Vagina (tissue), 2 donors: ENCODE results near the gene C1QTNF6. TPM values are rescaled to one million over a fixed set of nuclear protein-coding genes. Genes with fewer than 3 reads are reported as not detected.

Experiments used
- DNase-seq, 2 donors: peaks; one replicate each; pipeline ENCODE4 v3.0.0-alpha.2; 2017; ENCODE audit errors: extremely low spot score in 2 of 2
- H3K27ac ChIP-seq: fragments of 200-600 bp; sonication (generic); one replicate; pipeline ENCODE4 v1.5.1; 2019
- H3K27me3 ChIP-seq: fragments of 200-600 bp; sonication (generic); one replicate; pipeline ENCODE4 v1.5.1; 2019
- H3K36me3 ChIP-seq, 2 donors: fragments of 200-600 bp; sonication (generic); one replicate each; pipeline ENCODE4 v1.5.1; 2017 to 2019
- H3K4me1 ChIP-seq: fragments of 200-600 bp; sonication (generic); one replicate; pipeline ENCODE4 v1.5.1; 2019
- H3K4me3 ChIP-seq, 2 donors: fragments of 200-600 bp; sonication (generic); 1 replicate in 1 of 2; 2 replicates in 1 of 2; pipeline ENCODE4 v1.5.1; 2016 to 2019
- H3K9me3 ChIP-seq: fragments of 200-600 bp; sonication (generic); one replicate; pipeline ENCODE4 v1.5.1; 2019
- CTCF ChIP-seq, 3 experiments: fragments of 450-650 bp in 2 of 3; fragments of 200-600 bp in 1 of 3; sonication (generic) in 1 of 3; IDR thresholded peaks; one replicate each; pipeline ENCODE4 v1.5.1; 2017 to 2019; ENCODE audit warnings: antibody characterized with exemption in 3 of 3, mild to moderate bottlenecking in 2 of 3, moderate library complexity in 2 of 3
- POLR2A ChIP-seq, 2 donors: fragments of 450-650 bp; IDR thresholded peaks; one replicate each; pipeline ENCODE4 v1.6.1; 2017; ENCODE audit warnings: antibody characterized with exemption in 2 of 2, mild to moderate bottlenecking in 2 of 2, moderate library complexity in 2 of 2
- POLR2AphosphoS5 ChIP-seq, 2 donors: sonication (generic); formaldehyde crosslinking; IDR thresholded peaks; one replicate each; pipeline ENCODE4 v1.9.0; 2017; ENCODE audit warnings: antibody characterized with exemption in 2 of 2, mild to moderate bottlenecking in 2 of 2, low read depth in 1 of 2; ENCODE audit not compliant: insufficient read depth in 1 of 2
- intact Hi-C: fragments of 100-400 bp; cut with DNase I; formaldehyde crosslinking; loops from one replicate; pipeline ENCODE4 v1.15.1; 2023
- total RNA-seq: library from RNA; depleted of rRNA; stranded (reverse); fragments of >200 nt; gene quantifications from one replicate; pipeline ENCODE4 v1.2.3, GENCODE V29; 2016

C1QTNF6 gene
- total RNA-seq, 1 donor from 2014 or later: 4.9 TPM

- TF ChIP-seq POLR2A (IDR thresholded peaks at IDR 0.05) (no peak), CTCF (IDR thresholded peaks at IDR 0.05) (no peak), POLR2AphosphoS5 (IDR thresholded peaks at IDR 0.05; ENCODE audit: insufficient read depth in 1 of 2, low read depth in 1 of 2) (no peak)
- Histone ChIP-seq H3K27me3 (no peaks in the 10 kb centered on the region), H3K36me3 (no peaks in the 10 kb centered on the region), H3K4me3 (no peak overlapping the region), H3K27ac (no peak overlapping the region), H3K4me1 (peaks cover 21% of the 10 kb centered on the region), H3K9me3 (no peaks in the 10 kb centered on the region)
- intact Hi-C loops: no loop called here
- DNase-seq: no peak
These were observed 41.2 kb upstream of the C1QTNF6 start for GRCh38 chr22:37229012-37229804.

GRCh38 chr22:37228106-37229011 is 40.3 kb upstream of the C1QTNF6 start:
- Histone ChIP-seq H3K4me1 (peaks cover 21% of the 10 kb centered on the region), H3K27me3 (no peaks in the 10 kb centered on the region), H3K36me3 (no peaks in the 10 kb centered on the region), H3K4me3 (no peak overlapping the region), H3K27ac (no peak overlapping the region), H3K9me3 (no peaks in the 10 kb centered on the region)
- TF ChIP-seq POLR2AphosphoS5 (IDR thresholded peaks at IDR 0.05; ENCODE audit: insufficient read depth in 1 of 2, low read depth in 1 of 2) (no peak), CTCF (IDR thresholded peaks at IDR 0.05) (no peak), POLR2A (IDR thresholded peaks at IDR 0.05) (no peak)
- DNase-seq: no peak
- intact Hi-C loops: no loop called here

GRCh38 chr22:37226514-37226913 is 38.5 kb upstream of the C1QTNF6 start:
- H3K27me3 ChIP-seq: no peaks in the 10 kb centered on the region
- no peak for TF ChIP-seq POLR2AphosphoS5 (IDR thresholded peaks at IDR 0.05; ENCODE audit: insufficient read depth in 1 of 2, low read depth in 1 of 2)
- DNase-seq: no peak

GRCh38 chr22:37226087-37226486 is 38.0 kb upstream of the C1QTNF6 start:
- intact Hi-C loops: no loop called here
- peaks cover 21% of the 10 kb centered on the region for H3K4me1 ChIP-seq
- no peaks in the 10 kb centered on the region for H3K36me3 ChIP-seq
- no peak overlapping the region for H3K4me3 ChIP-seq
- no peak for TF ChIP-seq POLR2AphosphoS5 (IDR thresholded peaks at IDR 0.05; ENCODE audit: insufficient read depth in 1 of 2, low read depth in 1 of 2)
- TF ChIP-seq POLR2A (IDR thresholded peaks at IDR 0.05): no peak
- H3K27me3 ChIP-seq: no peaks in the 10 kb centered on the region
- H3K9me3 ChIP-seq: no peaks in the 10 kb centered on the region
- DNase-seq: no peak
- H3K27ac ChIP-seq: no peak overlapping the region

More at GRCh38 chr22:37226514-37226913, 38.5 kb upstream of the C1QTNF6 start:
- Histone ChIP-seq H3K4me1 (peaks cover 21% of the 10 kb centered on the region), H3K4me3 (no peak overlapping the region), H3K9me3 (no peaks in the 10 kb centered on the region), H3K36me3 (no peaks in the 10 kb centered on the region), H3K27ac (no peak overlapping the region)
- intact Hi-C loops: no loop called here

- Histone ChIP-seq H3K4me3 (no peak overlapping the region), H3K27ac (no peak overlapping the region), H3K27me3 (no peaks in the 10 kb centered on the region), H3K36me3 (no peaks in the 10 kb centered on the region), H3K4me1 (peaks cover 21% of the 10 kb centered on the region), H3K9me3 (no peaks in the 10 kb centered on the region)
- DNase-seq: no peak
- intact Hi-C loops: no loop called here
- TF ChIP-seq POLR2A (IDR thresholded peaks at IDR 0.05): no peak
These were observed 37.4 kb upstream of the C1QTNF6 start for GRCh38 chr22:37225481-37225880.

- no peak overlapping the region for H3K27ac ChIP-seq
- H3K27me3 ChIP-seq: no peaks in the 10 kb centered on the region
- intact Hi-C loops: no loop called here
These were observed 36.8 kb upstream of the C1QTNF6 start for GRCh38 chr22:37224757-37225420.

More at GRCh38 chr22:37224757-37225420, 36.8 kb upstream of the C1QTNF6 start:
- Histone ChIP-seq H3K9me3 (no peaks in the 10 kb centered on the region), H3K4me3 (no peak overlapping the region), H3K36me3 (no peaks in the 10 kb centered on the region), H3K4me1 (peaks cover 20% of the 10 kb centered on the region)
- no peak for DNase-seq
- no peak for TF ChIP-seq POLR2AphosphoS5 (IDR thresholded peaks at IDR 0.05; ENCODE audit: insufficient read depth in 1 of 2, low read depth in 1 of 2)
- TF ChIP-seq POLR2A (IDR thresholded peaks at IDR 0.05): no peak
- TF ChIP-seq CTCF (IDR thresholded peaks at IDR 0.05): no peak
